Measurements from ENCODE around the gene RANBP17.

GRCh38 chr5:170920196-170920595 lies 58.4 kb downstream of the RANBP17 start:
- TF ChIP-seq PATZ1 (CRISPR knock-in tag; IDR thresholded peaks at IDR 0.05; ENCODE audit: borderline replicate concordance) (no peak), CREB5 (CRISPR knock-in tag; IDR thresholded peaks at IDR 0.05; ENCODE audit: low read depth) (no peak)

Measured in SK-N-SH treated with all-trans-retinoic acid at 6 μM for 48 hours (cell line).